ENCODE data around the gene OCIAD2.
"Not testable (repeated sequence)": the region's sequence is repeated elsewhere in the genome, so short reads cannot be mapped to it uniquely, and the experiment has no call there.

OCIAD2 gene

GRCh38 chr4:48851651-48852050, 54.9 kb downstream of the OCIAD2 start:
- DNase-seq, result no peak

GRCh38 chr4:48848799-48849198, 57.8 kb downstream of the OCIAD2 start:
- DNase-seq, result not testable (repeated sequence)

- no peak for DNase-seq
Measured at GRCh38 chr4:48844843-48845242, 61.7 kb downstream of the OCIAD2 start.

- no peak for DNase-seq
Measured at GRCh38 chr4:48841045-48841827, 65.3 kb downstream of the OCIAD2 start.

- no peak for DNase-seq
Measured at GRCh38 chr4:48836658-48837057, 69.9 kb downstream of the OCIAD2 start.
